Left lung (tissue), 10 donors: ENCODE data around the gene MAN1B1. TPM values are rescaled to one million over a fixed set of nuclear protein-coding genes. Genes with fewer than 3 reads are reported as not detected.
A peak's percentile ranks its signal among the peaks of the same experiment; 100 is the strongest.

ENCODE experiments used
- ATAC-seq: fragments of 200-7000 bp; cut with Tn5 transposase; one replicate; pipeline ENCODE4 v1.9.1; 2020; ENCODE audit warnings: moderate library complexity
- DNase-seq, 4 donors: peaks; one replicate each; pipeline ENCODE4 v3.0.0-alpha.2; 2013 to 2020
- H3K27ac ChIP-seq, 2 donors: fragments of 200-600 bp; sonication (generic) in 1 of 2; one replicate each; pipeline versions ENCODE4 v1.5.0 to v1.8.0; 2020 to 2021
- H3K27me3 ChIP-seq, 2 donors: fragments of 200-600 bp; sonication (generic) in 1 of 2; one replicate each; pipeline versions ENCODE4 v1.5.0 to v1.8.0; 2020 to 2021
- H3K36me3 ChIP-seq, 2 donors: fragments of 200-600 bp; sonication (generic) in 1 of 2; one replicate each; pipeline versions ENCODE4 v1.5.0 to v1.8.0; 2020 to 2021
- H3K4me1 ChIP-seq, 2 donors: fragments of 200-600 bp; one replicate each; pipeline ENCODE4 v1.8.0; 2021
- H3K4me3 ChIP-seq, 2 donors: fragments of 200-600 bp; sonication (generic) in 1 of 2; one replicate each; pipeline versions ENCODE4 v1.5.0 to v1.8.0; 2020 to 2021; ENCODE audit warnings: mild to moderate bottlenecking in 1 of 2
- H3K9me3 ChIP-seq, 2 donors: fragments of 200-600 bp; sonication (generic) in 1 of 2; one replicate each; pipeline versions ENCODE4 v1.5.0 to v1.8.0; 2020 to 2021
- intact Hi-C, 2 donors: fragments of 100-400 bp; cut with DNase I; formaldehyde crosslinking; loops; one replicate each; pipeline versions ENCODE4 v1.11.2 to v1.14.2; 2022
- polyA plus RNA-seq, 6 donors: library from polyadenylated mRNA; unstranded; fragments of 120-200 nt; gene quantifications; one replicate each; pipeline ENCODE4 v1.2.1, GENCODE V29; 2013; ENCODE audit not compliant: insufficient read length in 6 of 6
- total RNA-seq, 2 donors: library from RNA; stranded (reverse); fragmentation: NEBNext Ultra II Directional; extraction: Animal tissue kit (Norgen Biotek cat#: 25700); gene quantifications; one replicate each; pipeline ENCODE4 v1.2.1, GENCODE V29; 2021
- TF ChIP-seq, protein P1 (sequence below), 2 donors: fragments of 200-600 bp; sonication (generic) in 1 of 2; IDR thresholded peaks; one replicate each; pipeline versions ENCODE4 v1.5.0 to v1.8.0; 2021; ENCODE audit warnings: antibody characterized with exemption in 2 of 2
- donor health status: DM: no; HTN: yes; CAD: no.
- donor health status: DM: no; HTN: no; CAD: no.

Gene MAN1B1
- total and polyA plus RNA-seq, 8 donors = 51.5 to 74.9 (median 64.8) TPM

DNA sequence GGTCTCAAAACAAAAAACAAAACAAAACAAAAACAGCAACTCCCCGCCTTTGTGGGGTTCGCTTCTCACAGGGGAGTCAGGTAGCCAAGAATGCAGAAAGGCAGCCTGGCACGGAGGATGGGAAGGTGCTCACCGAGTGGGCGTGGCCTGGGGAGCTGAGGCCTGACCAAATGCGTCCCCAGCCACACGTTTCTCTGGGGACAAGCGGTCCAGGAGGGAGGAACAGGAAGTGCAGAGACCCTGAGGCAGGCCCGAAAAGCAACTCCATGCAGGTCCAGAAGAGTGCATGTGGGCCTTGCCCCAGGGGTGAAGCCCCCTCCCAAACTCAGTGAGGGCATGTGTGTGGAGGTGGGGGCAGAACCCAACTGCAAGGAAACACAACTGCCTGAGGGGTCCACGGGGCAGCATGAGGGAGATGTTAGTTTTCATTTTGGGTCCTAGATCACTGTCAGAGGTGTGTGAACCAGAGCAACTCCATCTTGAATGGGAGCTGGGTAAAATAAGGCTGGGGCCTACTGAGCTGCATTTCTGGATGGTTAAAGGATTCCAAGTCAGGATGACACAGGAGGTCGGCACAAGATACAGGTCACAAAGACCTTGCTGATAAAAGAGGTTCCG is 12.0 kb upstream of the MAN1B1 start:
- peaks cover 0 to 21% of the 10 kb centered on the region in 2 donors for H3K27me3 ChIP-seq
- TF ChIP-seq, protein P1, sequence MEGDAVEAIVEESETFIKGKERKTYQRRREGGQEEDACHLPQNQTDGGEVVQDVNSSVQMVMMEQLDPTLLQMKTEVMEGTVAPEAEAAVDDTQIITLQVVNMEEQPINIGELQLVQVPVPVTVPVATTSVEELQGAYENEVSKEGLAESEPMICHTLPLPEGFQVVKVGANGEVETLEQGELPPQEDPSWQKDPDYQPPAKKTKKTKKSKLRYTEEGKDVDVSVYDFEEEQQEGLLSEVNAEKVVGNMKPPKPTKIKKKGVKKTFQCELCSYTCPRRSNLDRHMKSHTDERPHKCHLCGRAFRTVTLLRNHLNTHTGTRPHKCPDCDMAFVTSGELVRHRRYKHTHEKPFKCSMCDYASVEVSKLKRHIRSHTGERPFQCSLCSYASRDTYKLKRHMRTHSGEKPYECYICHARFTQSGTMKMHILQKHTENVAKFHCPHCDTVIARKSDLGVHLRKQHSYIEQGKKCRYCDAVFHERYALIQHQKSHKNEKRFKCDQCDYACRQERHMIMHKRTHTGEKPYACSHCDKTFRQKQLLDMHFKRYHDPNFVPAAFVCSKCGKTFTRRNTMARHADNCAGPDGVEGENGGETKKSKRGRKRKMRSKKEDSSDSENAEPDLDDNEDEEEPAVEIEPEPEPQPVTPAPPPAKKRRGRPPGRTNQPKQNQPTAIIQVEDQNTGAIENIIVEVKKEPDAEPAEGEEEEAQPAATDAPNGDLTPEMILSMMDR (IDR thresholded peaks at IDR 0.05) = no peak
- no peak overlapping the region for H3K27ac ChIP-seq
- H3K4me1 ChIP-seq = peaks cover 16 to 48% of the 10 kb centered on the region in 2 donors
- intact Hi-C loops = no loop called here
- no peak overlapping the region for H3K4me3 ChIP-seq
- H3K36me3 ChIP-seq = peaks cover 0 to 14% of the 10 kb centered on the region in 2 donors
- DNase-seq (no peak), ATAC-seq (no peak)
- no peaks in the 10 kb centered on the region for H3K9me3 ChIP-seq

DNA sequence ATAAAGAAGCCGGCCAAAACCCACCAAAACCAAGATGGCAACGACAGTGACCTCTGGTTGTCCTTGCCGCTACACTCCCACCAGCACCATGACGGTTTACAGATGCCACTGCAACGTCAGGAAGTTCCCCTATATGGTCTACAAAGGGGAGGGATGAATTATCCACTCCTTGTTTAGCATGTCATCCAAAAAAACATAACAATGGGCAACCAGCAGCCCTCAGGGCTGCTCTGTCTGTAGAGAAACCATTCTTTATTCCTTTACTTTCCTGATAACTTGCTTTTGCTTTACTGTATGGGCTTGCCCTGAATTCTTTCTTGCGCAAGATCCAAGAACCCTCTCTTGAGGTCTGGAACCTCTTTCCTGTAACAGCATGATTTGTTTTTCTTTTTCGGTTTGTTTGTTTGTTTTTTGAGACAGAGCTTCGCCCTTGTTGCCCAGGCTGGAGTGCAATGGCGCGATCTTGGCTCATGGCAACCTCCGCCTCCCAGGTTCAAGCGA is 11.5 kb upstream of the MAN1B1 start:
- H3K9me3 ChIP-seq = no peaks in the 10 kb centered on the region
- no peak overlapping the region for H3K27ac ChIP-seq
- DNase-seq (no peak), ATAC-seq (no peak)
- H3K4me1 ChIP-seq = peaks cover 16 to 46% of the 10 kb centered on the region in 2 donors
- no peak overlapping the region for H3K4me3 ChIP-seq
- H3K36me3 ChIP-seq = peaks cover 0 to 19% of the 10 kb centered on the region in 2 donors
- TF ChIP-seq, protein P1 (IDR thresholded peaks at IDR 0.05) = no peak
- intact Hi-C loops = no loop called here
- H3K27me3 ChIP-seq = peaks cover 0 to 17% of the 10 kb centered on the region in 2 donors

DNA sequence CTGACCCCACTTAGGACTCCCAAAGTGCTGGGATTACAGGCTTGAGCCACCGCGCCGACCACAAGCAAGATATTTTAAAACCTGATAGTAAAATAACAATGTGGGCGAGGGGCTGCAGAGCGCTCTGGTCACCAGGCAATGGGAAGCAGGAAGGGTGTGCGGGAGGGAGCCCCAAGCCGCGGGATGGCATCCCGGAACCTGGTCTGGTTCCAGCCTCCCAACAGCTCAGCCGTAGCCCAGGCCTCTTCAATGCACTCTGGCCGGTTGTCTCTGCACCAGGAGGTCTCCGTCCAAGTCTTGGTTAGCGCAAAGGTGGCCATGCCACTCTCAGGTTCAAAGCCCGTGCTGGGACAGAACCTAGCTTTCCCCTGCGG is 10.2 kb upstream of the MAN1B1 start:
- H3K36me3 ChIP-seq = peaks cover 0 to 32% of the 10 kb centered on the region in 2 donors
- peaks cover 11 to 34% of the 10 kb centered on the region in 2 donors for H3K4me1 ChIP-seq
- DNase-seq = no peak
- ATAC-seq = peak; percentile 4
- H3K9me3 ChIP-seq = no peaks in the 10 kb centered on the region
- TF ChIP-seq, protein P1 (IDR thresholded peaks at IDR 0.05) = no peak
- peak overlapping the region; percentile 61 to 64 for H3K27ac ChIP-seq
- intact Hi-C loops = no loop called here
- H3K4me3 ChIP-seq = peak overlapping the region; percentile 14 to 78
- H3K27me3 ChIP-seq = peaks cover 0 to 17% of the 10 kb centered on the region in 2 donors

DNA sequence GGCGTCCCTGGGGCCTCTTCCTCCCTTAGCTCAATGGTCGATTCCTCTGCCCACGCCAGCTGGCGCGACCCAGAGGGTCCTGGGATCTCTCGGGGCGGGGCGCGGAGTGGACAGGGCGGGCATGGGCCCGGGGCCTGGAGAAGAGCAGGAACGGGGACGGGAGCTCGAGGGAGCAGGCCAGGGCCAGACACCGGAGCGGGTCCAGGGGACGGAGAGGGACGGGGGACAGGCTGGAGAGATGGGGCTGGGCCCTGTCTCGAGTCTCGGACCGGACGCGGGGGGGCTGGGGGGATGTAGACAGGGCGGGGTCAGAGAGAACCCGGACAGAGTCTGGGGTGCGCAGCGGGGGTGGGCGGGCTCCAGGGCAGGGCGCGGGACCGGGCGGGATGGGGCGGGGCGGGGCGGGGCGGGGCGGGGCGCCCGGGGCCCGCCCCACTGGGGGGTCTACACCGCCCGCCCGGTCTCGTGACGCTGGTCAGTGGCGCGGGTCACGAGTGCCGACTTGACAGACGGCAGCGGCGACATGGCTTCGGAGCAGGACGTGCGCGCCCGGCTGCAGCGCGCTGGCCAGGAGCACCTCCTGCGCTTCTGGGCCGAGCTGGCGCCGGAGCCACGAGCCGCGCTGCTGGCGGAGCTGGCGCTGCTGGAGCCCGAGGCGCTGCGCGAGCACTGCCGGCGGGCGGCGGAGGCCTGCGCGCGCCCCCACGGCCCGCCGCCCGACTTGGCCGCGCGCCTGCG is 9.6 kb upstream of the MAN1B1 start, which contains the start of gene UAP1L1:
UAP1L1 (plus strand) TSS at position 508 of the 738 bp plus-strand sequence; CDS start at position 524, 16 bp downstream.
- DNase-seq (peak; percentile 45 to 92 (median 82)), ATAC-seq (peak; percentile 74)
- Histone ChIP-seq H3K4me1 (peaks cover 11 to 30% of the 10 kb centered on the region in 2 donors), H3K9me3 (no peaks in the 10 kb centered on the region), H3K27me3 (peaks cover 0 to 17% of the 10 kb centered on the region in 2 donors), H3K36me3 (peaks cover 0 to 38% of the 10 kb centered on the region in 2 donors), H3K4me3 (peak within 1 kb of the TSS; percentile 66 to 78), H3K27ac (peak within 1 kb of the TSS; percentile 61 to 65)
- intact Hi-C loops = no loop called here
- TF ChIP-seq, protein P1 (IDR thresholded peaks at IDR 0.05) = no peak
